Measurements from ENCODE around the gene TAS2R31. TPM values are rescaled to one million over a fixed set of nuclear protein-coding genes. Genes with fewer than 3 reads are reported as not detected.

Gene TAS2R31
- total RNA-seq, 4 donors from 2014 or later = 0.55 to 8.3 (median 3.5) TPM; not detected in 1

DNA sequence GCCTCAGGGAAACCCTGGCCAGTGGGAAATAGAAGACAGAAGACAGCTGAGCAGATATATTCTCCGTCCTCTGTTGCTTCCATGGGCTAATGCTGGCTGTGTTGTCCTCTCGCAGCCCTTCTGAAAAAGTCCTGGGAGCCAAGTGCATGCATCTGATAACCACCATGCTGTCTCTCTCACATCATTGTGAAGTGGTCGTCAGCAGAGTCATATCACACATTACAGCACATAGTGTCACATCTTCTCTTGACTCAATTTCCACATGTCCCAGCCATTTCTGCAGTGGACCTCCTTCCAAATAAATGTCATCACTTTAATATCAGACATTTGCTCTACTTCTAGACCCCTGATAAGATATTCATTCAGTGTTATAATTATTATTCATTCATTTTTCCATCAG, 36.9 kb downstream of the TAS2R31 start:
- Histone ChIP-seq H3K27me3 (no peaks in the 10 kb centered on the region), H3K4me3 (no peak overlapping the region), H3K9me3 (no peaks in the 10 kb centered on the region), H3K36me3 (no peaks in the 10 kb centered on the region), H3K4me1 (no peaks in the 10 kb centered on the region), H3K27ac (no peak overlapping the region)
- DNase-seq (ENCODE audit: low spot score in 2 of 2) = no peak
- WGBS = 94% methylated on average over 3 of the region's 3 CpGs
- TF ChIP-seq POLR2A (IDR thresholded peaks at IDR 0.05) (no peak), EP300 (IDR thresholded peaks at IDR 0.05) (no peak), POLR2AphosphoS5 (IDR thresholded peaks at IDR 0.05) (no peak)
- TF ChIP-seq, protein P1, sequence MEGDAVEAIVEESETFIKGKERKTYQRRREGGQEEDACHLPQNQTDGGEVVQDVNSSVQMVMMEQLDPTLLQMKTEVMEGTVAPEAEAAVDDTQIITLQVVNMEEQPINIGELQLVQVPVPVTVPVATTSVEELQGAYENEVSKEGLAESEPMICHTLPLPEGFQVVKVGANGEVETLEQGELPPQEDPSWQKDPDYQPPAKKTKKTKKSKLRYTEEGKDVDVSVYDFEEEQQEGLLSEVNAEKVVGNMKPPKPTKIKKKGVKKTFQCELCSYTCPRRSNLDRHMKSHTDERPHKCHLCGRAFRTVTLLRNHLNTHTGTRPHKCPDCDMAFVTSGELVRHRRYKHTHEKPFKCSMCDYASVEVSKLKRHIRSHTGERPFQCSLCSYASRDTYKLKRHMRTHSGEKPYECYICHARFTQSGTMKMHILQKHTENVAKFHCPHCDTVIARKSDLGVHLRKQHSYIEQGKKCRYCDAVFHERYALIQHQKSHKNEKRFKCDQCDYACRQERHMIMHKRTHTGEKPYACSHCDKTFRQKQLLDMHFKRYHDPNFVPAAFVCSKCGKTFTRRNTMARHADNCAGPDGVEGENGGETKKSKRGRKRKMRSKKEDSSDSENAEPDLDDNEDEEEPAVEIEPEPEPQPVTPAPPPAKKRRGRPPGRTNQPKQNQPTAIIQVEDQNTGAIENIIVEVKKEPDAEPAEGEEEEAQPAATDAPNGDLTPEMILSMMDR (IDR thresholded peaks at IDR 0.05) = no peak

DNA sequence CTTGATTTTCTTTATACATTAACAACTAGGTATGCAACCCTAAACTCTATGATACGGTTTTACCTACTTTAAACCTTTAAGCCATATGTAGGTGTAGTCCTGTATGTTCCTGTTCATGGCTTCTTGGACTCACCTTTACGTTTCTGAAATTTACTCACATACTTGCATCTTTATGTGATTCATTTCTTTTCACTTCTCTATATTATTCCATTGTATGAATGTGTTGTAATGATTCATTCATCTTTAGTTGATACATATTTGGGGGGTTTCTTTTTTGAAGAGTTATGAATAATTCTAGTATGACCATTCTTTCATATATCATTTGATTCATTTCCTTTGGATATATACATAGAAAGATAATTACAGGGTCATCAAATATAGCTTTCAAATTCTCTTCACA, 42.1 kb downstream of the TAS2R31 start:
- TF ChIP-seq, protein P1 (IDR thresholded peaks at IDR 0.05) = no peak
- TF ChIP-seq EP300 (IDR thresholded peaks at IDR 0.05) (no peak), POLR2A (IDR thresholded peaks at IDR 0.05) (no peak), POLR2AphosphoS5 (IDR thresholded peaks at IDR 0.05) (no peak)
- no peaks in the 10 kb centered on the region for H3K36me3 ChIP-seq

DNA sequence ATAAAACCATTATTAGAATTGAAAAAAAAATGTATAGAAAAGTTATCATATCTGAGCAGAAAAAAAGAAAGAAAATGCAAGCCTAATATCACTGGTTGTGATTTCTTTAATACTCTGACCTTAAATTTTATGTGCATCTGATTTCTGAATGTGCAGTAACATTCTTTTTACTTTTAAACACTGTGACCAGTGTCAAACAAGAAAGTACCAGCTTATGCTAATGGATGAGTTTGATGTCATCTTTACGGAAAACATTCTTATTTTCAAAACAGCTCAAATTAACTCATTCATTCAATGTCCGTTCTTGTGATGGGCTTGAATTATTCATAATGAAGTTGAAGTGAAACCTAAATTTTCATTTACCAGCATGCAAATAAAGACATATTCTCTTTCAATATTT, 44.4 kb downstream of the TAS2R31 start, which contains the start of gene TAS2R50:
Gene TAS2R50 (minus strand): TSS at position 101 of the 400 bp plus-strand sequence. CDS start 52 bp downstream, at position 49.
- Histone ChIP-seq H3K9me3 (no peaks in the 10 kb centered on the region), H3K27ac (no peak within 1 kb of the TSS), H3K27me3 (no peaks in the 10 kb centered on the region), H3K36me3 (no peaks in the 10 kb centered on the region), H3K4me3 (no peak within 1 kb of the TSS), H3K4me1 (no peaks in the 10 kb centered on the region)
- DNase-seq (ENCODE audit: low spot score in 2 of 2) = no peak
- WGBS = 47% methylated on average over 2 of the region's 2 CpGs
- no peak for TF ChIP-seq POLR2AphosphoS5 (IDR thresholded peaks at IDR 0.05)
- no peak for TF ChIP-seq EP300 (IDR thresholded peaks at IDR 0.05)
- TF ChIP-seq, protein P1 (IDR thresholded peaks at IDR 0.05) = no peak

More for the DNA sequence above, 42.1 kb downstream of the TAS2R31 start:
- Histone ChIP-seq H3K4me1 (no peaks in the 10 kb centered on the region), H3K27me3 (no peaks in the 10 kb centered on the region), H3K27ac (no peak overlapping the region), H3K4me3 (no peak overlapping the region), H3K9me3 (no peaks in the 10 kb centered on the region)
- WGBS = 94% methylated on average over 2 of the region's 2 CpGs
- no peak for DNase-seq (ENCODE audit: low spot score in 2 of 2)

DNA sequence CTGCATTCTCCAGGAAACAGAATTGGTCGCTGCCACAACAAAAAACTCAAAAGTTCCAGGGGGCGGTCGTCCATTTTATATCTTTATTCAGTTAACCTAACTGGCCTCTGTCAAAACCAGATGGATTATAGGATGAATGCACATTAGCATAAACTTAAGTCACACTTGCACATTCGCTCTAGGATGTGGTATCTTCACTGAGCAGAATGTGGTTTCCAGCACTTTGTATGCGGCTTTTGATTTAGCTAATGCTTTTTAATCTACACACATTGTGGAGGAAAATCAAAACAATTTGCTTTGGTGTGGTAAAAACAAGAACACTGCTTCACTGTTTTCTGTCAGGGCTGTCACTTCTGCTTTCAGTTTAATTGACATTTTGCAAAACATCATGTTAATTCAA, 49.0 kb downstream of the TAS2R31 start:
- Histone ChIP-seq H3K4me1 (peaks cover 4% of the 10 kb centered on the region), H3K36me3 (no peaks in the 10 kb centered on the region), H3K27ac (no peak overlapping the region), H3K4me3 (no peak overlapping the region), H3K27me3 (no peaks in the 10 kb centered on the region), H3K9me3 (no peaks in the 10 kb centered on the region)
- WGBS = 82% methylated on average over 5 of the region's 5 CpGs
- TF ChIP-seq POLR2AphosphoS5 (IDR thresholded peaks at IDR 0.05) (no peak), POLR2A (IDR thresholded peaks at IDR 0.05) (no peak), EP300 (IDR thresholded peaks at IDR 0.05) (no peak)
- TF ChIP-seq, protein P1 (IDR thresholded peaks at IDR 0.05) = no peak
- DNase-seq (ENCODE audit: low spot score in 2 of 2) = no peak

Other genes starting within 250 kb of the TAS2R31 start
- gene TAS2R7, start 228.8 kb downstream of the TAS2R31 start, total RNA-seq = not detected
- gene TAS2R8, start 224.1 kb downstream of the TAS2R31 start, total RNA-seq = not detected
- not detected for gene TAS2R9, start 221.2 kb downstream of the TAS2R31 start, total RNA-seq
- 1 to 10 TPM in 1 of 4 donors, under 1 TPM in 3; 0.68 to 1.1 (median 0.75) TPM for gene TAS2R10, start 205.0 kb downstream of the TAS2R31 start, total RNA-seq
- gene PRR4, start 181.9 kb downstream of the TAS2R31 start, total RNA-seq = 100 to 1,000 TPM in 2 of 4 donors, 10 to 100 TPM in 2; 37.1 to 399 (median 124) TPM
- 10 to 100 TPM in 3 of 4 donors, 1 to 10 TPM in 1; 8.8 to 51.3 (median 20.0) TPM for gene PRH1, start 147.2 kb downstream of the TAS2R31 start, total RNA-seq
- 1 to 10 TPM in 2 of 4 donors, under 1 TPM in 2; 0.38 to 2.6 (median 1.7) TPM for gene TAS2R13, start 121.8 kb downstream of the TAS2R31 start, total RNA-seq
- gene PRH2, start 102.2 kb downstream of the TAS2R31 start, total RNA-seq = 1 to 10 TPM in 1 of 4 donors, not detected in 3; 2.1 TPM
- 1 to 10 TPM in 2 of 4 donors, under 1 TPM in 2; 0.23 to 3.5 (median 1.7) TPM for gene TAS2R14, start 92.1 kb downstream of the TAS2R31 start, total RNA-seq
- 1 to 10 TPM in 1 of 4 donors, under 1 TPM in 1, not detected in 2; 0.89 to 4.8 TPM for gene TAS2R50, start 44.5 kb downstream of the TAS2R31 start, total RNA-seq
- gene TAS2R20, start 33.1 kb downstream of the TAS2R31 start, total RNA-seq = 1 to 10 TPM in 3 of 4 donors, not detected in 1; 1.0 to 4.1 (median 2.6) TPM
- gene TAS2R19, start 8.8 kb downstream of the TAS2R31 start, total RNA-seq = 1 to 10 TPM in 2 of 4 donors, not detected in 2; 2.5 to 9.3 TPM
- gene TAS2R46, start 30.9 kb upstream of the TAS2R31 start, total RNA-seq = 1 to 10 TPM in 3 of 4 donors, not detected in 1; 1.2 to 8.9 (median 2.0) TPM
- gene TAS2R43, start 60.9 kb upstream of the TAS2R31 start, total RNA-seq = 1 to 10 TPM in 2 of 4 donors, under 1 TPM in 1, not detected in 1; 0.89 to 4.9 (median 4.7) TPM
- 10 to 100 TPM in 1 of 4 donors, 1 to 10 TPM in 3; 1.6 to 11.3 (median 4.1) TPM for gene TAS2R30, start 103.2 kb upstream of the TAS2R31 start, total RNA-seq
- gene SMIM10L1, start 139.8 kb upstream of the TAS2R31 start, total RNA-seq = 1 to 10 TPM; 2.8 to 7.0 (median 4.1) TPM
- gene TAS2R42, start 155.5 kb upstream of the TAS2R31 start, total RNA-seq = not detected
- under 1 TPM in 1 of 4 donors, not detected in 3; 0.81 TPM for gene PRB3, start 238.3 kb upstream of the TAS2R31 start, total RNA-seq